GM12878 (cell line): ENCODE measurements around the gene S100B. TPM values are rescaled to one million over a fixed set of nuclear protein-coding genes. Genes with fewer than 3 reads are reported as not detected.

Source experiments
- ATAC-seq: fragments of 200-7000 bp; cut with Tn5 transposase; 3 replicates; pipeline ENCODE4 v1.9.1; 2020; ENCODE audit warnings: mild to moderate bottlenecking, moderate library complexity
- BruUV-seq: library from RNA; stranded (reverse); fragments of 400-500 nt; replicated peaks from 2 replicates; lab custom pipeline; 2021; lab: Mats Ljungman, UMichigan
- CTCF ChIA-PET: fragments of 300-600 bp; sonication (Branson Sonifier 250); formaldehyde crosslinking; extraction: SDS; loops from one replicate; lab custom pipeline; 2021; ENCODE audit warnings: inconsistent platforms; lab: Yijun Ruan, JAX
- POLR2A ChIA-PET: fragments of 350-600 bp; formaldehyde crosslinking; extraction: SDS; loops from one replicate; lab custom pipeline; 2021; ENCODE audit warnings: inconsistent platforms; lab: Charles Lee
- RAD21 ChIA-PET: fragments of 300-600 bp; sonication (Branson Sonifier 250); formaldehyde crosslinking; loops from one replicate; lab custom pipeline; 2023; ENCODE audit warnings: antibody characterized with exemption; ENCODE audit not compliant: unreplicated experiment; lab: Charles Lee
- SMC1A ChIA-PET: fragments of 300-600 bp; sonication (Branson Sonifier 250); formaldehyde crosslinking; loops from one replicate; lab custom pipeline; 2023; ENCODE audit not compliant: unreplicated experiment, uncharacterized antibody; lab: Charles Lee
- DNase-seq: peaks from one replicate; pipeline ENCODE4 v3.0.0-alpha.2; 2011; ENCODE audit warnings: low read depth, low spot score
- FAIRE-seq: peaks from 3 replicates; lab custom pipeline; 2011; peaks lifted over from hg19 to GRCh38; lab: Jason Lieb, UNC
- H2AFZ ChIP-seq: 2 replicates; pipeline ENCODE4 v1.6.0; 2011; ENCODE audit warnings: low read depth, low read length, control low read depth; ENCODE audit not compliant: control insufficient read depth
- H3K27ac ChIP-seq: 2 replicates; pipeline ENCODE4 v1.5.1; 2011; ENCODE audit warnings: control low read depth; ENCODE audit not compliant: control insufficient read depth, insufficient read depth
- H3K27me3 ChIP-seq, 2 experiments: replicated peaks in 1 of 2; 2 replicates each; pipeline versions ENCODE4 v1.6.0 to v1.6.1; 2011; ENCODE audit warnings: low read length in 1 of 2; ENCODE audit not compliant: control insufficient read depth in 2 of 2, insufficient read depth in 2 of 2
- H3K36me3 ChIP-seq, 2 experiments: 2 replicates each; pipeline ENCODE4 v1.5.1; 2011; ENCODE audit warnings: low read length in 1 of 2; ENCODE audit not compliant: control insufficient read depth in 2 of 2, insufficient read depth in 2 of 2
- H3K4me1 ChIP-seq: 2 replicates; pipeline ENCODE4 v1.6.1; 2011; ENCODE audit warnings: mild to moderate bottlenecking, low read length, moderate library complexity, mixed read lengths; ENCODE audit not compliant: control insufficient read depth, insufficient read depth
- H3K4me2 ChIP-seq: 2 replicates; pipeline ENCODE4 v1.6.0; 2011; ENCODE audit warnings: control low read depth; ENCODE audit not compliant: control insufficient read depth, insufficient read depth
- H3K4me3 ChIP-seq: fragments of 200-600 bp; sonication (generic); 2 replicates; pipeline ENCODE4 v1.5.1; 2016
- H3K79me2 ChIP-seq: 2 replicates; pipeline ENCODE4 v1.6.0; 2011; ENCODE audit warnings: low read length; ENCODE audit not compliant: control insufficient read depth, insufficient read depth
- H3K9ac ChIP-seq: 2 replicates; pipeline ENCODE4 v1.8.0; 2011; ENCODE audit warnings: low read length, control low read depth, mixed read lengths; ENCODE audit not compliant: control insufficient read depth, insufficient read depth
- H3K9me3 ChIP-seq: replicated peaks from 3 replicates; pipeline ENCODE4 v1.5.1; 2011; ENCODE audit warnings: mild to moderate bottlenecking, low read length; ENCODE audit not compliant: control insufficient read depth, insufficient read depth
- H4K20me1 ChIP-seq: 2 replicates; pipeline ENCODE4 v1.6.0; 2011; ENCODE audit not compliant: control insufficient read depth, insufficient read depth
- FOS ChIP-seq: IDR thresholded peaks from 3 replicates; pipeline ENCODE4 v1.6.1; 2011; ENCODE audit warnings: borderline replicate concordance; ENCODE audit not compliant: insufficient read length; ENCODE audit errors: extremely low read depth
- NKRF ChIP-seq: fragments of 450-650 bp; conservative IDR thresholded peaks from 2 replicates; pipeline ENCODE4 v1.6.1; 2017; ENCODE audit warnings: mild to moderate bottlenecking, moderate library complexity
- WGBS: methylation state at CpG from one replicate; pipeline ENCODE4 v1.1.6; 2016; ENCODE audit warnings: low lambda C conversion rate; ENCODE audit not compliant: insufficient replicate concordance, insufficient coverage; ENCODE audit errors: missing lambda C conversion rate; 5-methylcytosine and 5-hydroxymethylcytosine counted together
- in situ Hi-C: fragments of 300-500 bp; cut with MboI; formaldehyde crosslinking; loops from 9 replicates; pipeline ENCODE4 v1.14.3; 2018; ENCODE audit warnings: mixed read lengths
- intact Hi-C: fragments of 100-400 bp; cut with micrococcal nuclease; formaldehyde crosslinking; loops from one replicate; pipeline ENCODE4 v1.14.2; 2022; ENCODE audit not compliant: unreplicated experiment
- polyA plus RNA-seq, 11 experiments: library from polyadenylated mRNA; depleted of rRNA in 4 of 11; unstranded in 6 of 11; stranded (reverse) in 5 of 11; fragments of >200 nt; fragmentation: Nextera tagmentation in 4 of 11; fragmentation: Illumina TruSeq in 1 of 11; extraction: Ambion mirVana in 4 of 11; extraction: Trizol in 1 of 11; gene quantifications; 1 replicate in 1 of 11; 2 replicates in 10 of 11; pipeline versions ENCODE4 v1.2.1 to v1.2.3, GENCODE V29; 2011 to 2016; ENCODE audit warnings: inconsistent platforms in 2 of 11, missing spikeins in 2 of 11, low read depth in 1 of 11
- total RNA-seq, 4 experiments: library from RNA; depleted of rRNA in 3 of 4; stranded (reverse); fragments of >200 nt in 3 of 4; fragmentation: Illumina TruSeq in 1 of 4; extraction: Trizol in 1 of 4; gene quantifications; 2 replicates each; pipeline versions ENCODE4 v1.2.1 to v1.2.3, GENCODE V29; 2013 to 2021

Gene S100B
- total and polyA plus RNA-seq, 10 of the 15 experiments (the other 5 are each of a cell fraction or from before 2014, with no cell fraction given): 0.11 to 0.22 TPM; not detected in 8

- no peaks in the 10 kb centered on the region for H3K27me3 ChIP-seq
- WGBS: 94% methylated on average over 19 of the region's 19 CpGs
- H3K9ac ChIP-seq: no peak overlapping the region
- SMC1A ChIA-PET: interaction anchor here (1.1 kb wide), 1 partner anchor 46 kb away, joined by 4 read pairs; no protein-coding TSS in a partner anchor
- no peak overlapping the region for H3K4me3 ChIP-seq
- no peak overlapping the region for H3K27ac ChIP-seq
- POLR2A ChIA-PET: no interaction called here
- ATAC-seq (no peak), FAIRE-seq (no peak), DNase-seq (no peak)
- intact Hi-C loops (no loop called here), in situ Hi-C loops (no loop called here)
- no TSS peak for BruUV-seq
- CTCF ChIA-PET: no interaction called here
- no peaks in the 10 kb centered on the region for H3K9me3 ChIP-seq
- RAD21 ChIA-PET: no interaction called here
- H4K20me1 ChIP-seq: no peaks in the 10 kb centered on the region
- no peak overlapping the region for H3K4me2 ChIP-seq
- TF ChIP-seq FOS (no peak), NKRF (no peak)
- H3K36me3 ChIP-seq: peaks cover 2 to 8% of the 10 kb centered on the region in 2 experiments; a peak in 3 of 4 replicates
- H3K4me1 ChIP-seq: peaks cover 2% of the 10 kb centered on the region; the same call in 1 of the 2 replicates
- no peak overlapping the region for H2AFZ ChIP-seq
- H3K79me2 ChIP-seq: no peaks in the 10 kb centered on the region
These were observed 43.3 kb downstream of the S100B start for GRCh38 chr21:46561445-46562090.
